Subcutaneous adipose tissue (tissue), 4 donors: ENCODE results near the gene NLRP2B. TPM values are rescaled to one million over a fixed set of nuclear protein-coding genes. Genes with fewer than 3 reads are reported as not detected.

ENCODE experiments used
- CTCF ChIP-seq: fragments of 450-650 bp; IDR thresholded peaks from one replicate; pipeline ENCODE4 v1.5.1; 2016; ENCODE audit warnings: low read depth, mild to moderate bottlenecking, control low read depth, antibody characterized with exemption, moderate library complexity
- total RNA-seq, 4 donors: library from RNA; depleted of rRNA; stranded (reverse); fragments of >200 nt; gene quantifications; one replicate each; pipeline ENCODE4 v1.1.0, GENCODE V29; 2016

The NLRP2B gene
- total RNA-seq, 4 donors from 2014 or later = not detected

- no peak for TF ChIP-seq CTCF
Measured at GRCh38 chrX:57667010-57667409, 13.1 kb downstream of the NLRP2B start.

GRCh38 chrX:57655065-57655464 is 25.0 kb downstream of the NLRP2B start:
- TF ChIP-seq CTCF = no peak

GRCh38 chrX:57652705-57653104 is 27.4 kb downstream of the NLRP2B start:
- TF ChIP-seq CTCF = no peak

- TF ChIP-seq CTCF = no peak
Measured at GRCh38 chrX:57651169-57651919, 28.7 kb downstream of the NLRP2B start.

- TF ChIP-seq CTCF = no peak
Measured at GRCh38 chrX:57647020-57647419, 33.0 kb downstream of the NLRP2B start.

- no peak for TF ChIP-seq CTCF
Measured at GRCh38 chrX:57643698-57644097, 36.4 kb downstream of the NLRP2B start.

- no peak for TF ChIP-seq CTCF
Measured at GRCh38 chrX:57641338-57641737, 38.7 kb downstream of the NLRP2B start.
